HK-2 (cell line): ENCODE data around the gene ZNG1A.
A peak's percentile ranks its signal among the peaks of the same experiment; 100 is the strongest.
"Not testable (repeated sequence)": the region's sequence is repeated elsewhere in the genome, so short reads cannot be mapped to it uniquely, and the experiment has no call there.

Experiments
- DNase-seq: peaks from one replicate; pipeline ENCODE4 v3.0.0-alpha.2; 2018; ENCODE audit not compliant: unreplicated experiment

Gene ZNG1A

DNA sequence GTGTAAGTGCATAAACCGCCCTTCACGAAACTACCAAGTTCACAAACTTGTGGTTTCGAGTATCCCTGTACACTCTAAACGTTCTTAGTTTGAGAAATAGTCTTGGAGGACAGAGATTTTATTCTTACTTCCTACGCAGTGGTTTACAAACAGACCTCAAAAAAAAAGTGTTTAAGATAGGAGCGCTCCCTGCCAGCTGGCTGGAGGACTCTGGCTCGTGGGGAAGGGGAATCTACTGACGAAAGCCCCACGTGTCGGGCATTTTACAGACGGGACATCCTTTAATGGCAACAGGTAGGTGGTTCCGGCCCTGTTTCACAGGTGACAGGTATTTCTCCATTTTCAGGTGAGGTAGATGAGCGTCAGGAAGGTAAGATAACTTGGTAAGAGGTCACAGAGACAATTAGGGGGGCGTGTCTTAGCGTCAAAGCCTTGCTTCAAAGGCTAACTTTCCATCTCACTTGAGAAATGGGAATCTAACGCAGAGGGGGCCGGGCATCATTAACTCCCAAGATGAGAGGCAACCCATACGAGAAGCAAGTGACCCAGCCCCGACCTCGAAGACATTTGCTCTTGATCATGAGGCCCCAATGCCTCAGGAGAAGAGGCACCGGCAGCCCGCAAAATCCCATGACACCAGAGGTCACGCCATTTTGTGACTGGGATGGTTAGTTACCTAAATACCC lies 573 bp downstream of the ZNG1A start:
- not testable (repeated sequence) for DNase-seq

DNA sequence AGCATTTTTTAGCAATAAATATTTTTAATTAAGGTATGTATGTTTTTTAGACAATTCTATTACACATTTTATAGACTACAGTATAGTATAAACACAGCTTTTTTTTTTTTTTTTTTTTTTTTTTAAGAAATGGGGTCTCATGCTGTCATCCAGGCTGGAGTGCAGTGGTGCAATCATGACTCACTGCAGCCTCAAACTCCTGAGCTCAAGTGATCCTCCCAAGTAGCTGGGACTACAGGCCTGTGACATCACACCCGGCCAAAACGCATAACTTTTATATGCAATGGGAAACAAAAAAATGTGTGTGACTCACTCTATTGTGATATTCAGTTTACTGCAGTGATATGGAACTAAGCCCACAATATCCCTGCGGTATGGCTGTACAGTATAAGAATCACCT lies 9.1 kb downstream of the ZNG1A start:
- not testable (repeated sequence) for DNase-seq

- DNase-seq: not testable (repeated sequence)
Observed at GRCh38 chr9:159871-160270, 19.0 kb downstream of the ZNG1A start.

DNA sequence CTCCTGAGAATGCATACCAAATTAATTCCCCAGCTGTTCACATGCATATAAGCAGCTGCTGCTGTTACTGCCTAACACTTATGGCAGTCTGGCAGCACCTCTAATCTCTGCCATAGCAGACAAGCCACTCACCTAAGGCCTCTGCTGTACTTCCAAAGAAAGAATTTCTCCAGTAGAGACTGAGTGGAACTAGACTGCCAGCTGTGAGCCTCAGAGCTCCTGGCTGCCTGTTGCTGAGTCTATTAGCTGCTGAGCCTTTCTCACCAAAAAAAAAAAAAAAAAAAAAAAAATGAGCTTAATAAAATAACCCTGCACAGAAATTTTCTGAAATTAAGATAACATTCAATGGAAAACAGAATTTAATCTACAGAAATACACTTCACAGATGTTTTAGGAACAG lies 27.7 kb downstream of the ZNG1A start:
- not testable (repeated sequence) for DNase-seq

- not testable (repeated sequence) for DNase-seq
Observed at GRCh38 chr9:139880-140279, 39.0 kb downstream of the ZNG1A start.

GRCh38 chr9:117995-118467 lies 60.8 kb downstream of the ZNG1A start, which contains the start of gene FOXD4:
Gene FOXD4, minus strand, starts transcription at chr9:118417. Its CDS starts 298 bp downstream, at chr9:118119.
- DNase-seq: not testable (repeated sequence)

DNA sequence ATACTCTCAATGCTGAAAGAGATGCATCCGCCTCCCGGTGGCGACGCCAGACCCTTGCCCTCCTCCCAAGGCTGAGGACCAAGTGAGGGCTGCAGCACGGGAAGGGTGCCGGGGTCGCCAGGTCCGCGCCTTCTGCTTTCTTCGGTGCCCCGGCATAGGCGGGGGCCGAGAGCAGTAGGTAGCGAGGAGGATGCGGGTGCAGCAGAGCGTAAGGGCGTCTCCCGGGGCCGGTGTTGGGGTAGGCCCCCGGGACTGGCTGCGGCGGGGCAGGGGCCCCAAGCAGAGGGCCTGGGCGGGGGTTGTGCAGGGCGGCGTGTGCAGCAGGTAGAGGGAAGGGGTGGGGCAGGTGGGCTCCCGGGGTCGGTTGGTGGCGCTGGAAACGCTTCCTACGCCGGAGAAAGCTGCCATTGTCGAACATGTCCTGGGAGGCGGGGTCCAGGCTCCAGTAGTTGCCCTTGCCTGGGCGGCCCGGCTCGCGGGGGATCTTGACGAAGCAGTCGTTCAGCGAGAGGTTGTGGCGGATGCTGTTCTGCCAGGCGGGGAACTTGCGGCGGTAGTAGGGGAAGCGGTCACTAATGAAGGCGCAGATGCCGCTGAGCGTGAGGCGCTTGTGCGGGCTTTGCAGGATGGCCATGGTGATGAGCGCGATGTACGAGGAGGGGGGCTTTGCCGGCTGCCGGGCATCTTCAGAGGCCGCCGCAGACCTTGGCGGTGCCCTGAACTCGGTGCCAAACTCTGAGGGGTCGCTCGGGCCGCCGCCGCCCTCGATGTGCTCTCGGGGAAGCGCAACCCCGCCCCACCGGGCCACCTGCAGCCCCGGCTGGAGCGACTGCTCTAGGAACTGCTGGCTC lies 61.5 kb downstream of the ZNG1A start:
- DNase-seq: not testable (repeated sequence)

GRCh38 chr9:116239-117077 lies 62.4 kb downstream of the ZNG1A start:
- DNase-seq: not testable (repeated sequence)

- DNase-seq: not testable (repeated sequence)
Observed at GRCh38 chr9:115118-115451, 63.8 kb downstream of the ZNG1A start.

DNA sequence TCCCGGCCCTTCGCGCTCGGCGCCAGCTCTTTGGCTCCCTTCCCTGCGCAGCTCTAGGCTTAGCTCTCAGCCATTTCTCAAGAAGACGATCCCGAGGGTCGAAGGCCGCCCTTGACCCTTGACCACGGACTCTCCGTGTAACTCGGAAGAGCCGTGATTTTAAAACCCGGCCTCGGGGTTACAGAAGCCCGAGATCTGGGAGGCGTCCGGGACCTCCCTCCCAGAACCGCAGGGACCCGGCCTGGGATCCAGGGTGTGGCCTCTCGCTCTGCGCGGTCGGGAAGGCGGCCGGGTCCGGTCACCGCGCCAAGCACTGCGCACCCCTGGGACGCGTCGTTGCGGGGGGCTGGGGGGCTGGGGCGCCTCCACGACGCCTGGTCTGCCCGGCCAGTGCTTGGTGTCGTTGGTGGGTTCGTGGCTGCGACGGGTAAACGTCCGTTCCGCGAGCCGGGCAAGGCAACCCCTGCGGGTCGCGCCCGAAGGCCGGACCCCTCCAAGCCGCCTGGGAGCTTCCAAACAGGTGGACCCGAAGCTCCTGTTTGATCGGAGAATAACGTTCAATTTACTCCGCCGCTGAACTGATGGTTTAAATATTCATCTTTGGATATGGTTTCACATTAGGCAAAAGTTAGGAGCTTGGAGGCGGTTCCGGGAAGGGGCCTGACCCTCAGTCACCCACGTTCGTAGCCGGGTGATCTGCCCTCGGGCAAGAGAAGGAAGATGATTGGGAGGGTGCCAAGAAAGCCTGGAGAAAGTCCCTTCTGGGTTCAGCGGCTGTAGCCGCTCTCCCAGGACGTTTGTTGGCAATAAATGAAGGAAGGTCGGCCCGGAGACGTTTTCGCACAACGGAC lies 64.4 kb downstream of the ZNG1A start:
- peak; percentile 1 for DNase-seq

DNA sequence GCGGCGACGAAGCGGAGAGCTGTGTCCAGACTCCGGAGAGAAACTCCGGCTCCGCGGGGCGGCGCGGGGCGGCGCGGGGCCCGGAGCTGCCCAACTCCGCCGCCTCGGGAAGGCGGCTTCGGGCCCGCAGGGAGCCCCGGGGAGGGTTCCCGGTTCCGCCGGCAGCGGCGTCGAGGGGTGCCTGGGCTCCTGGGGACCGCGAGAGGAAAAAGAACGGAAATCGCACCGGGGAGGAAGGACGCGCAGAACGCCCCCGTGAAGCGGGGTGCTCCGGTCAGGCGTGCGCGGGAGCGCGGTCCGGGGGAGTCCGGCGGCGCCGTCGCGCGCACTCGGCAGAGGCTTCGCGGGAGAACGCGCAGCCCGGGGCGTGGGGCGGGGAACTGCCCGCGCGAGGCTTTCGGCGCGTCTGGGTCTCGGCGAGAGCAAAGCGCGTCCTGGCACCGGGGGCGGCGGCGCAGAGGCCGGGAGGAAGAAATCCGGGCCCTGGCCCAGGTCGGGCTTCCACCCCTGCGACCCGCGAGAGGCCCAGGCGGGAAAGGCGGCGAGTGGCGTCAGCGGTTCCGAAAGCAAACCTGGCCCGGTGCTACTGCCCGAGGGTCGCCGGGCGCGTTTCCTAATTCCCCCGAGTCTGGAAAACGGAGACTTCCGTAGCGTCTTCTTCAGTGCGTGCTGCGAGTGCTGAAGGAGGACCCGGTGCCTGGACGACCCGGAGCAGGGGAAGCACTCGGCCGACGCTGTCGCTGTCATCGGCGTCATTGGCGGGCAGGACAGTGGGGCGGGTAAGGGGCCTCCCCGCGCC lies 65.2 kb downstream of the ZNG1A start:
- peak; percentile 9 for DNase-seq

GRCh38 chr9:112589-113467 lies 66.0 kb downstream of the ZNG1A start:
- DNase-seq: not testable (repeated sequence)

GRCh38 chr9:110672-111071 lies 68.2 kb downstream of the ZNG1A start:
- DNase-seq: not testable (repeated sequence)

GRCh38 chr9:109540-109939 lies 69.3 kb downstream of the ZNG1A start:
- DNase-seq: not testable (repeated sequence)

- DNase-seq: not testable (repeated sequence)
Observed at GRCh38 chr9:108742-109495, 69.9 kb downstream of the ZNG1A start.

- DNase-seq: not testable (repeated sequence)
Observed at GRCh38 chr9:105991-106390, 72.9 kb downstream of the ZNG1A start.

DNA sequence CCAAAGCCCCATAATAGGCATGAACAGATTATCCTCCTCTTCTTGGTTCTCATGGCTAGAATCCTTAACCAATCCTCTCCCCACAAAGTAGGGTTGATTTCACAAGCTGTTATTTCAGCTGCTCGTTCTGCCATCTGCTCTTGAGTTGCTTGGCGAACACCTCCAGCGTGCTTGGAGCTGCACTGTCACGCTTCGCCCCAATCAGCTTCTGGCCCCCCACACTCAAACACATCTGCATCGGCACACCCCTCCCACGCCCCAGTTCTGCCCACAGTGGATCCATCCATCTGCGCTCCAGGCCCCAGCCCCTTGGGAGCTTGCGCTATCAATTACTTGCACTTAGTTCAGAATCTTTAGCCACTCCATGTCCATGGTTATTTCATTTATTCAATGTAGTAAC lies 78.4 kb downstream of the ZNG1A start:
- not testable (repeated sequence) for DNase-seq

DNA sequence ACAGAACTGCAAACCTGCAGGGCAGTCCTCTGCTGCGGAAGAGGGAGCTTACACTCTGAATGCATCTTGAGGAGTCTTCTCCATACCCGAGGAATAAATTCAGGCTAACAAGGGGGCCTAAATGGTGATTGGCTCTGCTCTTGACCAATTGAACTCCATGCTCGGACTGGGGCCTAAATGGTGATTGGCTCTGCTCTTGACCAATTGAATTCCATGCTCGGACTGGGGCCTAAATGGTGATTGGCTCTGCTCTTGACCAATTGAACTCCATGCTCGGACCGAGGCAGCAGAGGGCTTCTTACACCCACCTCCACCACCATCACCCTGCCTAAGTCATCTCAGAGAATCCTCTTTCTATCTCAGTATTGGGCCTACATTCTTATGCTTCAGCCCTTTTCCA lies 79.0 kb downstream of the ZNG1A start:
- not testable (repeated sequence) for DNase-seq
